ENCODE measurements around the gene MESD. TPM values are rescaled to one million over a fixed set of nuclear protein-coding genes. Genes with fewer than 3 reads are reported as not detected.

MESD gene
- polyA plus RNA-seq, 1 of the 3 experiments (the other 2 are of a cell fraction) = 15.2 TPM

DNA sequence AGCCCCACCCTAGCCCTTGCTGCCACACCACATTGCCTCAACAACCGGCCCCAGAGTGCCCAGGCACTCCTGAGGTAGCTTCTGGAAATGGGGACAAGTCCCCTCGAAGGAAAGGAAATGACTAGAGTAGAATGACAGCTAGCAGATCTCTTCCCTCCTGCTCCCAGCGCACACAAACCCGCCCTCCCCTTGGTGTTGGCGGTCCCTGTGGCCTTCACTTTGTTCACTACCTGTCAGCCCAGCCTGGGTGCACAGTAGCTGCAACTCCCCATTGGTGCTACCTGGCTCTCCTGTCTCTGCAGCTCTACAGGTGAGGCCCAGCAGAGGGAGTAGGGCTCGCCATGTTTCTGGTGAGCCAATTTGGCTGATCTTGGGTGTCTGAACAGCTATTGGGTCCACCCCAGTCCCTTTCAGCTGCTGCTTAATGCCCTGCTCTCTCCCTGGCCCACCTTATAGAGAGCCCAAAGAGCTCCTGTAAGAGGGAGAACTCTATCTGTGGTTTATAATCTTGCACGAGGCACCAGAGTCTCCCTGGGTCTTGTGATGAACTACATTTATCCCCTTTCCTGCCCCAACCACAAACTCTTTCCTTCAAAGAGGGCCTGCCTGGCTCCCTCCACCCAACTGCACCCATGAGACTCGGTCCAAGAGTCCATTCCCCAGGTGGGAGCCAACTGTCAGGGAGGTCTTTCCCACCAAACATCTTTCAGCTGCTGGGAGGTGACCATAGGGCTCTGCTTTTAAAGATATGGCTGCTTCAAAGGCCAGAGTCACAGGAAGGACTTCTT, 39.1 kb downstream of the MESD start:
- ChIA-PET POLR2A (no interaction called here), CTCF (interaction anchor here (0.7 to 2.4 kb wide), 7 partner anchors 17 to 383 kb away, joined by 3 to 9 read pairs (median 3); partner anchors contain the start of gene CEMIP)
- no peak for DNase-seq
- WGBS (ENCODE audit: low lambda C conversion rate) = 71% methylated on average over 6 of the region's 8 CpGs
- no peak overlapping the region for H3K27ac ChIP-seq (ENCODE audit: low read depth in 2 of 2, low read length in 1 of 2)
- no peaks in the 10 kb centered on the region for H3K9me2 ChIP-seq
- H3K9ac ChIP-seq = no peak overlapping the region
- H3K9me3 ChIP-seq = no peaks in the 10 kb centered on the region
- no peaks in the 10 kb centered on the region for H3K27me3 ChIP-seq (ENCODE audit: insufficient read depth)
- H3F3A ChIP-seq (replicated peaks; ENCODE audit: insufficient read depth) = no peaks in the 10 kb centered on the region
- H3K4me1 ChIP-seq (ENCODE audit: control insufficient read depth in 1 of 2, insufficient read depth in 2 of 2, low read depth in 1 of 2, low read length in 1 of 2) = no peaks in the 10 kb centered on the region; a peak in 1 of 4 replicates
- H3K79me2 ChIP-seq (ENCODE audit: insufficient read depth) = no peaks in the 10 kb centered on the region
- H2AFZ ChIP-seq (ENCODE audit: low read depth) = no peak overlapping the region
- H4K20me1 ChIP-seq (ENCODE audit: insufficient read depth) = 0 out of 2 replicates have a peak, but pooled peaks cover under 1% of the 10 kb centered on the region
- H3K4me2 ChIP-seq = no peak overlapping the region
- TF ChIP-seq GABPA (IDR thresholded peaks at IDR 0.05; ENCODE audit: low read depth) (no peak), CHD2 (IDR thresholded peaks at IDR 0.05; ENCODE audit: low read length, partially characterized antibody) (no peak), EP300 (IDR thresholded peaks at IDR 0.05; ENCODE audit: borderline replicate concordance in 1 of 2, low read depth in 1 of 2, low read length in 1 of 2) (no peak), NFIC (IDR thresholded peaks at IDR 0.05; ENCODE audit: borderline replicate concordance) (no peak), TCF12 (IDR thresholded peaks at IDR 0.05) (no peak), SIN3A (IDR thresholded peaks at IDR 0.05; ENCODE audit: borderline replicate concordance, low read depth, low read length) (no peak), JUND (IDR thresholded peaks at IDR 0.05) (no peak), FOSL2 (IDR thresholded peaks at IDR 0.05; ENCODE audit: borderline replicate concordance, low read depth) (no peak), RFX5 (IDR thresholded peaks at IDR 0.05; ENCODE audit: low read length) (no peak), RAD21 (IDR thresholded peaks at IDR 0.05; ENCODE audit: low read length) (no peak), MXI1 (IDR thresholded peaks at IDR 0.05; ENCODE audit: low read depth, low read length) (no peak)
- TF ChIP-seq, protein P1, sequence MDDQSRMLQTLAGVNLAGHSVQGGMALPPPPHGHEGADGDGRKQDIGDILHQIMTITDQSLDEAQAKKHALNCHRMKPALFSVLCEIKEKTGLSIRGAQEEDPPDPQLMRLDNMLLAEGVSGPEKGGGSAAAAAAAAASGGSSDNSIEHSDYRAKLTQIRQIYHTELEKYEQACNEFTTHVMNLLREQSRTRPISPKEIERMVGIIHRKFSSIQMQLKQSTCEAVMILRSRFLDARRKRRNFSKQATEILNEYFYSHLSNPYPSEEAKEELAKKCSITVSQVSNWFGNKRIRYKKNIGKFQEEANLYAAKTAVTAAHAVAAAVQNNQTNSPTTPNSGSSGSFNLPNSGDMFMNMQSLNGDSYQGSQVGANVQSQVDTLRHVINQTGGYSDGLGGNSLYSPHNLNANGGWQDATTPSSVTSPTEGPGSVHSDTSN (IDR thresholded peaks at IDR 0.05) = no peak
- TF ChIP-seq, protein P2, sequence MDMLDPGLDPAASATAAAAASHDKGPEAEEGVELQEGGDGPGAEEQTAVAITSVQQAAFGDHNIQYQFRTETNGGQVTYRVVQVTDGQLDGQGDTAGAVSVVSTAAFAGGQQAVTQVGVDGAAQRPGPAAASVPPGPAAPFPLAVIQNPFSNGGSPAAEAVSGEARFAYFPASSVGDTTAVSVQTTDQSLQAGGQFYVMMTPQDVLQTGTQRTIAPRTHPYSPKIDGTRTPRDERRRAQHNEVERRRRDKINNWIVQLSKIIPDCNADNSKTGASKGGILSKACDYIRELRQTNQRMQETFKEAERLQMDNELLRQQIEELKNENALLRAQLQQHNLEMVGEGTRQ (IDR thresholded peaks at IDR 0.05; ENCODE audit: borderline replicate concordance, low read depth, low read length) = no peak
- TF ChIP-seq, protein P3, sequence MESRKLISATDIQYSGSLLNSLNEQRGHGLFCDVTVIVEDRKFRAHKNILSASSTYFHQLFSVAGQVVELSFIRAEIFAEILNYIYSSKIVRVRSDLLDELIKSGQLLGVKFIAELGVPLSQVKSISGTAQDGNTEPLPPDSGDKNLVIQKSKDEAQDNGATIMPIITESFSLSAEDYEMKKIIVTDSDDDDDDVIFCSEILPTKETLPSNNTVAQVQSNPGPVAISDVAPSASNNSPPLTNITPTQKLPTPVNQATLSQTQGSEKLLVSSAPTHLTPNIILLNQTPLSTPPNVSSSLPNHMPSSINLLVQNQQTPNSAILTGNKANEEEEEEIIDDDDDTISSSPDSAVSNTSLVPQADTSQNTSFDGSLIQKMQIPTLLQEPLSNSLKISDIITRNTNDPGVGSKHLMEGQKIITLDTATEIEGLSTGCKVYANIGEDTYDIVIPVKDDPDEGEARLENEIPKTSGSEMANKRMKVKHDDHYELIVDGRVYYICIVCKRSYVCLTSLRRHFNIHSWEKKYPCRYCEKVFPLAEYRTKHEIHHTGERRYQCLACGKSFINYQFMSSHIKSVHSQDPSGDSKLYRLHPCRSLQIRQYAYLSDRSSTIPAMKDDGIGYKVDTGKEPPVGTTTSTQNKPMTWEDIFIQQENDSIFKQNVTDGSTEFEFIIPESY (IDR thresholded peaks at IDR 0.05; ENCODE audit: borderline replicate concordance, low read depth) = no peak
- TF ChIP-seq, protein P4, sequence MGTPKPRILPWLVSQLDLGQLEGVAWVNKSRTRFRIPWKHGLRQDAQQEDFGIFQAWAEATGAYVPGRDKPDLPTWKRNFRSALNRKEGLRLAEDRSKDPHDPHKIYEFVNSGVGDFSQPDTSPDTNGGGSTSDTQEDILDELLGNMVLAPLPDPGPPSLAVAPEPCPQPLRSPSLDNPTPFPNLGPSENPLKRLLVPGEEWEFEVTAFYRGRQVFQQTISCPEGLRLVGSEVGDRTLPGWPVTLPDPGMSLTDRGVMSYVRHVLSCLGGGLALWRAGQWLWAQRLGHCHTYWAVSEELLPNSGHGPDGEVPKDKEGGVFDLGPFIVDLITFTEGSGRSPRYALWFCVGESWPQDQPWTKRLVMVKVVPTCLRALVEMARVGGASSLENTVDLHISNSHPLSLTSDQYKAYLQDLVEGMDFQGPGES (IDR thresholded peaks at IDR 0.05; ENCODE audit: low read depth, low read length) = no peak
- H3K4me3 ChIP-seq (ENCODE audit: low read depth in 2 of 2, low read length in 1 of 2) = no peak overlapping the region
- peaks cover 11 to 55% of the 10 kb centered on the region in 2 experiments for H3K36me3 ChIP-seq (replicated peaks in 1 of 2; ENCODE audit: control insufficient read depth in 1 of 2, insufficient read depth in 2 of 2, low read length in 1 of 2)
